Neural crest cell (in vitro differentiated cells): ENCODE results near the gene DIS3L2. TPM values are rescaled to one million over a fixed set of nuclear protein-coding genes. Genes with fewer than 3 reads are reported as not detected.
"Not testable (repeated sequence)": the region's sequence is repeated elsewhere in the genome, so short reads cannot be mapped to it uniquely, and the experiment has no call there.

Experiments
- DNase-seq: peaks from one replicate; pipeline ENCODE4 v3.0.0; 2021; ENCODE audit warnings: low read depth, mixed read lengths, low spot score
- H3K27ac Mint-ChIP-seq: one replicate; pipeline ENCODE4 v1.8.0; 2021; ENCODE audit warnings: mild to moderate bottlenecking, mixed read lengths; ENCODE audit not compliant: unreplicated experiment
- H3K27me3 Mint-ChIP-seq: 2 replicates; pipeline ENCODE4 v1.8.0; 2021; ENCODE audit warnings: low read depth, mild to moderate bottlenecking, mixed read lengths
- H3K36me3 Mint-ChIP-seq: 2 replicates; pipeline ENCODE4 v1.8.0; 2021; ENCODE audit warnings: low read depth, mild to moderate bottlenecking, mixed read lengths
- H3K4me1 Mint-ChIP-seq: 2 replicates; pipeline ENCODE4 v1.8.0; 2021; ENCODE audit warnings: mixed read lengths
- H3K4me3 Mint-ChIP-seq: one replicate; pipeline ENCODE4 v1.8.0; 2021; ENCODE audit warnings: mild to moderate bottlenecking, mixed read lengths
- H3K9me3 Mint-ChIP-seq: 2 replicates; pipeline ENCODE4 v1.8.0; 2021; ENCODE audit warnings: mixed read lengths
- CTCF ChIP-seq: fragments of 200-600 bp; sonication (generic); conservative IDR thresholded peaks from 2 replicates; pipeline ENCODE4 v1.5.0; 2021; ENCODE audit warnings: antibody characterized with exemption, mild to moderate bottlenecking
- total RNA-seq: library from RNA; stranded (reverse); gene quantifications from 2 replicates; pipeline ENCODE4 v1.2.1, GENCODE V29; 2021

Gene DIS3L2
- total RNA-seq, 1 donor from 2014 or later: 51.9 TPM

- TF ChIP-seq CTCF: peak; percentile 13
- DNase-seq: no peak
- H3K4me3 Mint-ChIP-seq: no peak overlapping the region
- H3K27me3 Mint-ChIP-seq: no peaks in the 10 kb centered on the region
- peaks cover 15% of the 10 kb centered on the region for H3K4me1 Mint-ChIP-seq
- H3K36me3 Mint-ChIP-seq: no peaks in the 10 kb centered on the region
- H3K9me3 Mint-ChIP-seq: no peaks in the 10 kb centered on the region
- H3K27ac Mint-ChIP-seq: no peak overlapping the region
Measured at GRCh38 chr2:232321156-232321816, 359.8 kb downstream of the DIS3L2 start.

GRCh38 chr2:232321817-232322559 is 360.5 kb downstream of the DIS3L2 start:
- H3K4me1 Mint-ChIP-seq: peaks cover 8% of the 10 kb centered on the region
- H3K36me3 Mint-ChIP-seq: no peaks in the 10 kb centered on the region
- TF ChIP-seq CTCF: no peak
- no peaks in the 10 kb centered on the region for H3K27me3 Mint-ChIP-seq
- no peak for DNase-seq
- no peaks in the 10 kb centered on the region for H3K9me3 Mint-ChIP-seq
- peak overlapping the region; percentile 64 for H3K27ac Mint-ChIP-seq
- H3K4me3 Mint-ChIP-seq: no peak overlapping the region

DNA sequence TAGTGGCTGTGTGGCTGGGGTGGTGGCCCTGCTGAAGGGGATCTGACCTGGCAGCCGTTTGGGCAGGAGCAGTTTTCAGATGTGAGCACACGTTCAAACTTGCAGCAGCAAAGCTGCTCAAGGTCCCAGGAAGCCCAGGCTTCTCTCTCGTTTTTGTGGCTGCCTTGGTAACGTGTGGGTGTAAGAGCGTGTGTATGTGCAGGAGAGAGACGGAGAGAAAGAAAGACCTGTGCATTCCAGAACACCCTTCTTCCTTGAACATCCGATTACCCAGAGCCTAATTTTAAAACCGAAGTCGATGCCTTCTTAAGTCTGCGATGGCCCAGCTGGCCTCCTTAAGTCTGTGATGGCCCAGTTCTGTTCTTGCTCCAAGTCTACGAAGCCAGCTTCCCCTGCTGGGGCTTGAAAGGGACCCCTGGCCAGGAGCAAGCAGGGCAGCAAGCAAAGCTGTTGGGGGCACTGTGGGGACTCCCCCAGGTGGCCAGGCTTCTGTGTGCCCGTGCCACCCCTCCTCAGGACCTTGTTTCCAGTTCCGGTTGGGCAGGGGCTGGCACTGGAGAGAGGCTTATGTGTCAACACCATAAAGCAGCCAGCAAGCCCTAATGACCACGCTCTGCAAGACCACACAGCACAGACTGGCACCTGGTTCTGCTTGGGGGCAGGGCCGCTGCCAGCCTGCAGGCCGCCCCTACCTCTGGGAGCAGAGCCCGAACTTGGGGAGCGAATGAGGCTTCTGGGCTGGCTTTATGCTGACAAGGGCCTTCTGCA is 361.2 kb downstream of the DIS3L2 start:
- peak overlapping the region; percentile 64 for H3K27ac Mint-ChIP-seq
- TF ChIP-seq CTCF: no peak

GRCh38 chr2:232323328-232323650 is 361.8 kb downstream of the DIS3L2 start:
- DNase-seq: no peak
- Mint-ChIP-seq H3K27ac (no peak overlapping the region), H3K9me3 (no peaks in the 10 kb centered on the region), H3K27me3 (no peaks in the 10 kb centered on the region), H3K36me3 (no peaks in the 10 kb centered on the region), H3K4me3 (no peak overlapping the region), H3K4me1 (peaks cover 10% of the 10 kb centered on the region)
- TF ChIP-seq CTCF: no peak

More for the DNA sequence above, 361.2 kb downstream of the DIS3L2 start:
- H3K4me3 Mint-ChIP-seq: no peak overlapping the region
- H3K9me3 Mint-ChIP-seq: no peaks in the 10 kb centered on the region
- no peaks in the 10 kb centered on the region for H3K36me3 Mint-ChIP-seq
- peaks cover 10% of the 10 kb centered on the region for H3K4me1 Mint-ChIP-seq
- DNase-seq: no peak
- H3K27me3 Mint-ChIP-seq: no peaks in the 10 kb centered on the region

DNA sequence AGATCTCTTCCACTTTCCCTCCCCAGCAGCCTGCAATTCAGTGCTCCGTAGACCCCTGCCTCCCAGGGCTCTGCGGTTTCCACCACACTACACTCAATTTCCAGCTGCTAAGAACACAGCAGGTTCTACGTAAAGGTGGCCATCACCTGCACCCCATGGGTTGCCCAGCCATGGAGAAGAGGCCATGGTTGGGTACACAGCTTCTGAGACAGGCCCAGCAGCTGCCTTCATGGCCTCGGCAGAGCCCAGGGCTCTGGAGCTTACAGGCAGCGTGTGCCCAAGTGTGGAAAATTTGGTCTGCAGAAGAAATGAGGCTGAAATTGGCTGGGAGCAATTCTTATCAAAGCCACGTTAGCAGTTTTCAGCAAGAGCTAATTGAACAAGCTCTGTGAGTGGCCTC is 362.5 kb downstream of the DIS3L2 start:
- not testable (repeated sequence) for H3K9me3 Mint-ChIP-seq, H3K36me3 Mint-ChIP-seq, H3K27me3 Mint-ChIP-seq, H3K4me3 Mint-ChIP-seq, H3K27ac Mint-ChIP-seq, DNase-seq
- peaks cover 10% of the 10 kb centered on the region for H3K4me1 Mint-ChIP-seq
